DMS 273 treated with DMSO at 0.1 percent for 48 hours (cell line): ENCODE data around the gene ADAMTSL5.

Experiments
- DNase-seq: peaks from one replicate; lab custom pipeline; 2025; lab: John Stamatoyannopoulos, UW

ADAMTSL5 gene

DNA sequence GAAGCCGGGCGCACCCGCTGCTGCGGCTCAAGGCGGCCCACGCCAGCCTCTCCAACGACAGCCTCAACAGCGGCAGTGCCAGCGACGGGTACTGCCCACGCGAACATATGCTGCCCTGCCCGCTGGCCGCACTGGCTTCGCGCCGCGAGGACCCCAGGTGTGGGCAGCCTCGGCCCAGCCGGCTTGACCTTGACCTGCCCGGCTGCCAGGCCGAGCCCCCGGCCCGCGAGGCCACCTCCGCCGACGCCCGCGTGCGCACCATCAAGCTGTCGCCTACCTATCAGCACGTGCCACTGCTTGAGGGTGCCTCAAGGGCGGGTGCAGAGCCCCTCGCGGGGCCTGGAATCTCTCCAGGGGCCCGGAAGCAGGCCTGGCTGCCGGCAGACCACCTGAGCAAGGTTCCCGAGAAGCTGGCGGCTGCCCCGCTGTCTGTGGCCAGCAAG lies 46.8 kb downstream of the ADAMTSL5 start:
- DNase-seq = no peak

DNA sequence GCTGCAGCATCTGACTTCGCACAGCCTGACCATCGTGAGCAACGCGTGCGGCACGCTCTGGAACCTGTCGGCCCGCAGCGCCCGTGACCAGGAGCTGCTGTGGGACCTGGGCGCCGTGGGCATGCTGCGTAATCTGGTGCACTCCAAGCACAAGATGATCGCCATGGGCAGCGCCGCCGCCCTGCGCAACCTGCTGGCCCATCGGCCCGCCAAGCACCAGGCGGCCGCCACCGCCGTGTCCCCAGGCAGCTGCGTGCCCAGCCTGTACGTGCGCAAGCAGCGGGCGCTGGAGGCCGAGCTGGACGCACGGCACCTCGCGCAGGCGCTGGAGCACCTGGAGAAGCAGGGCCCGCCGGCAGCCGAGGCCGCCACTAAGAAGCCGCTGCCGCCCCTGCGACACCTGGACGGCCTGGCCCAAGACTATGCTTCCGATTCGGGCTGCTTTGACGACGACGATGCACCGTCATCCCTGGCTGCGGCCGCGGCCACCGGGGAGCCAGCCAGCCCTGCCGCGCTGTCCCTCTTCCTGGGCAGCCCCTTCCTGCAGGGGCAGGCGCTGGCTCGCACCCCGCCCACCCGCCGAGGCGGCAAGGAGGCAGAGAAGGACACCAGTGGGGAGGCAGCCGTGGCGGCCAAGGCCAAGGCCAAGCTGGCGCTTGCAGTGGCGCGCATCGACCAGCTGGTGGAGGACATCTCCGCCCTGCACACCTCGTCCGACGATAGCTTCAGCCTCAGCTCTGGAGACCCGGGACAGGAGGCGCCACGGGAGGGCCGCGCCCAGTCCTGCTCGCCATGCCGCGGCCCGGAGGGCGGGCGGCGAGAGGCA lies 47.4 kb downstream of the ADAMTSL5 start:
- DNase-seq = no peak

- DNase-seq = no peak
Observed at GRCh38 chr19:1461862-1462261, 51.0 kb downstream of the ADAMTSL5 start.

- no peak for DNase-seq
Observed at GRCh38 chr19:1460033-1460995, 52.5 kb downstream of the ADAMTSL5 start.

- DNase-seq = no peak
Observed at GRCh38 chr19:1459479-1459878, 53.3 kb downstream of the ADAMTSL5 start.

- DNase-seq = no peak
Observed at GRCh38 chr19:1457892-1458291, 54.9 kb downstream of the ADAMTSL5 start.

- no peak for DNase-seq
Observed at GRCh38 chr19:1457031-1457739, 55.6 kb downstream of the ADAMTSL5 start.

DNA sequence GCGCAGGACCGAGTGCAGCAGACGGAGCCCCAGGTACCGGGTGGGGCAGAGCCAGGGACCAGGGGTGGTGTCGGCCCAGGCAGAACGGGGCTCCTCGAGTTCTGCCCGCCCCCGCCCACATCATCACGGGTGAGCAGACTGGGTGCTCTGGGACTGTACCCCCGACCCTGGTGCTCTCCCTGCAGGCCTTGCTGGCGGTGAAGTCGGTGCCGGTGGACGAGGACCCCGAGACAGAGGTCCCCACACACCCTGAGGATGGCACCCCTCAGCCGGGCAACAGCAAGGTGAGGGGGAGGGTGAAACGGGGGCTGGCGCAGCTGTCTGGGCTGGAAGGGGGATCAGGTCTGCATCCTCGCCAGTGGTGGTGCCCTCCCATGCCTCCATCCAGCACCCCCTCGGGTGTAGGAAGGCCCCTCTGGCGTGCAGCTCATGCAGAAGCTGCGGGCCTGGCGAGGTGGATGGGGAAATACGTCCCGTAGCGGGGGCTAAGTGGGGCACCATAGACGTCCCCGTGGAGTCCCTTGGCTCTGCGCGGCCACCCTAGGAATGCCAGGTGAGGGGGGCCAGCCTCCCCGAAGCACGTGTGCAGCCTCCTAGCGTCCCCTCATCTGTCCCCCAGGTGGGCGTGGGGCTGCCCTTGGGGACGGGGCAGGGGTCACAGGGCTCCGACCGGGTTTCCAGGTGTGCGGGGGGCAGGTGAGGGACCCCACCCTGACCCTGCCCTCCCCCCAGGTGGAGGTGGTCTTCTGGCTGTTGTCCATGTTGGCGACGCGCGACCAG lies 56.5 kb downstream of the ADAMTSL5 start:
- no peak for DNase-seq

GRCh38 chr19:1455336-1456120 lies 57.3 kb downstream of the ADAMTSL5 start:
- no peak for DNase-seq
